ELR (cell line): ENCODE data around the gene NOX3.
"Not testable (repeated sequence)": the region's sequence is repeated elsewhere in the genome, so short reads cannot be mapped to it uniquely, and the experiment has no call there.

ENCODE experiments used
- DNase-seq: peaks from one replicate; pipeline ENCODE4 v3.0.0-alpha.2; 2015; ENCODE audit warnings: low read depth

NOX3 gene

GRCh38 chr6:155468543-155468942, 12.9 kb upstream of the NOX3 start:
- not testable (repeated sequence) for DNase-seq

DNA sequence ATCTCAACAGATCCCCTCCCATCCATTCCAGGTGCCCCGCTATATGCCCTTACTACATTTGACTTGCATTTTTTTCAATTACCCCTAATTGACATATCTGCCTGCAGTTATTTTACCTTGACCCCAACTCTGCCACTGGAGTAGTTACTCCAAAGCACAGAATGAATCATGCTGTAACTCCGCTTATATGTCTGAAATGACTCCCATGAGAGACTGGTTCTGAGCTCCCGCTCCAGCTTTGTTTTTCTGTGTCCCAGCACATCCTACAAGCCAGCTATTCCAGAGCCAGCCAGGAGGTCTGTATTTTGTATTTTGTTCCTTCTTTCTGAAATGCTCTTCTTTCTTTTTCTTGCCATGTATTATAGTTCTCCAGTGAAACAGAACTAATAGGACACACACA, 10.9 kb upstream of the NOX3 start:
- no peak for DNase-seq

- no peak for DNase-seq
Observed at GRCh38 chr6:155461556-155461955, 5.9 kb upstream of the NOX3 start.

GRCh38 chr6:155454471-155454870, 1.2 kb downstream of the NOX3 start:
- no peak for DNase-seq

DNA sequence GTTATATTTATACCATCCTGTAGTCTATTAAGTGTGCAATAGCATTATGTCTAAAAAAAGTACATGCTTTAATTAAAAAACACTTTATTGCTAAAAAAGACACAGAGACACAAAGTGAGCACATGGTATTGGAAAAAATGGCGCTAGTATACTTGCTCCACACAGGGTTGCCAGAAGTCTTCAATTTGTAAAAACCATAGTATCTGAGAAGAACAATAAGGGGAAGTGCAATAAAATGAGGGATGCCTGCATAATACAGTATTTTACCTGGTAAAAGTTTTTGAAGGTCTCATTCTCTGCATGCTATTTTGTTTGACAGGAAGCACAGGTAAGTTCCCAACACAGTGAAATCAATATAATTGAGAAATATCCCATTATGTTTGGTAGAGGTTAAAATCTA, 1.6 kb downstream of the NOX3 start:
- DNase-seq, result no peak

DNA sequence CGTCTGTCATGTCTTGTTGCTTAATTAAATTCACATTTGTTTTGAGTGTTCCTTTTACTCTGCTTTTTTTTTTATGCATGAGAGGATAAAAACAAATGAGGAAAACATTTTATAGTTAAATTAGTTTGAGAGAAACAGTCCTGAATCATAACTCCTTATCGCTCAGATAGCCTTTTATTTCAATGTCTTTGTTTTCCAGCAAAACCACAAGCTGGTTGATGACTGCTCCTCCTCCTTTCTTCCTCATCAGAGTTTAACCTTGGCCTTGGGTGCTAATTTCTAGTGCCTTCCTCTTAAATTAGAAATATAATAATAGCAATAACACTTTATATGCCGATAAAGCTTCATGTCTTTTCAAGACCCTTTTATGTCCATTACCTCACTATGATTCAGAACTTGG, 3.1 kb downstream of the NOX3 start:
- no peak for DNase-seq

GRCh38 chr6:155451530-155451929, 4.1 kb downstream of the NOX3 start:
- not testable (repeated sequence) for DNase-seq

- no peak for DNase-seq
Observed at GRCh38 chr6:155450240-155450581, 5.4 kb downstream of the NOX3 start.

DNA sequence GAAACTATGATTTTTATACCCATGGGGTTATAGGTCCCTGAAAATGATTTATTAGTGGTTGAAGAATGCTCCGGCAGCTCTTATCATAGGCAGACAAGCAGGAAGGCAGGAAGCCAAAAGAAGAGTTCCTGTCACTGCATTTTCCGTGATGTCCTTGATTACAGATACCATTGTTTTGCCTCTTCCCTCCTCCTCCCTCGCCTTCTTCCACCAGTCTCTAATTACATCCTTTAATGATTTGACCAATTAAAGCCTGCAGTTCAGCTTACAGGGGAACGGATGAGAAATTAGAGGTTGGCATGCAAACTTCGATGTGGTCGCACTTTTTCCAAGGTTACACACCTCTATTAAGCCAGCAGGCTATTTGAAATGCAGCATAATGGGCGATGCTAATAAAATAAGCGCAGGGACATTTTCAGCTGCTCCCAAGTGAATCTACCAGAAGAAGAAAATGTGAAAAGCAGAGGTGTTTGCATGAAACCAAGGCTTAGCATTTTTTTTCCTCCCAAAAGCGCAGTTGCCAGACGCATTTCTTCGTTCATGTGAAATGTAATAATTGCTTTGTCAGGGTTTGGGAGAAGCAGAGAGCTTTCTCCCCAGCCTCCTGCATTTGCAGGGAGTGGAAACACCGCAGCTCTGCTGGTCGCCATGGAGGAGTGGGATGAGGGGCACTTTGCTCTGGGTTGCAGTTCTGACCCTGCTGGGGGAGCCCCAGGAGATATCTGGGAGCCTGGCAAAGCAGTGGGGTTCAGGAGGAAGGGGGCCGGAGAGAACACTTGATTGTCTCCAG, 6.0 kb downstream of the NOX3 start:
- no peak for DNase-seq

- DNase-seq, result no peak
Observed at GRCh38 chr6:155448668-155449449, 6.8 kb downstream of the NOX3 start.

DNA sequence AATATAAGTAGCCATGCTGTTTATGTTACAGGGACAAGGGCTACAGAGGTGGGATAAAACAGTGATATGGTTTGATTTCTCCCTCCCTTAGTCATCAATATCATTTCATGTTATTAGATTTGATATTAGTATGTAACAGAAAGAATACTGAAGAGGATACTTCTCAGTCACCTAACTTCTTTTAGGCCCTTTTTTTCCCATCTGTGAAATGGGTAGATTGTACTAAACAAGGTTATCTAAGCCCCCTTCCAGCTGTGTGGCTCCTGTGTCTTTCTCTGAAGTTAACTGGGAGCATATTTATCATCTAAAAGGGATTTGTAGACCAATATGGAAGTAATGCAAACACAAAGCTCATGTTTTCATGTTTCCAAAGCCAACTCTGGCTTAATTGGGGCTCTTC, 7.7 kb downstream of the NOX3 start:
- no peak for DNase-seq

- DNase-seq, result no peak
Observed at GRCh38 chr6:155444952-155445903, 10.4 kb downstream of the NOX3 start.

DNA sequence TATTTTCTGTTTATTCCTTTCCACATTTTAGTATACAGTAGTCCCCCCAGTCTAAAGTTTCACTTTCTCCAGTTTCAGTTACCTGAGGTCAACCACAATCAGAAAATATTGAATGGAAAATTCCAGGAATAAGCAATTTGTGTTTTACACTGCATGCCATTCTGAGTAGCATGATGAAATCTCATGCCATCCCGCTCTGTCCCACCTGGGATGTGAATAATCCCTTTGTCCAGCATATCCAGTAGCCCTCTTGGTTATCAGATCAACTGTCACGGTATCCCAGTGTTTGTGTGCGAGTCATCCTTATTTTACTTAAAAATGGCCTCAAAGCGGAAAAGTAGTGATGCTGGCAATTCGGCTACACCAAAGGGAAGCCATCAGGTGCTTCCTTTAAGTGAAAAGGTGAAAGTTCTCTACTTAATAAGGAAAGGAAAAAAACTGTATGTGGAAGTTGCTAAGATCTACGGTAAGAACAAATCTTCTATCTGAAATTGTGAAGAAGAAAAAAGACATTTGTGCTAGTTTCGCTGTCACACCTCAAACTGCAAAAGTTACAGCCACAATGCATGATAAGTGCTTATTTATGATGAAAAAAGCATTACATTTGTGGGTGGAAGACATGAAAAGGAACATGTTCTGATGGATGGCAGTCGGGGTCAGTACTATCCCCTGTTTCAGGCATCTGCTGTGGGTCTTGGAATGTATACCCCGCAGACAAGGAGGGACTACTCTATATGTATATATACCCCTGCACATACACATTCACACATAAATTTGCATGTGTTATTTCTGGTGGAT, 11.3 kb downstream of the NOX3 start:
- DNase-seq, result peak; percentile 75

DNA sequence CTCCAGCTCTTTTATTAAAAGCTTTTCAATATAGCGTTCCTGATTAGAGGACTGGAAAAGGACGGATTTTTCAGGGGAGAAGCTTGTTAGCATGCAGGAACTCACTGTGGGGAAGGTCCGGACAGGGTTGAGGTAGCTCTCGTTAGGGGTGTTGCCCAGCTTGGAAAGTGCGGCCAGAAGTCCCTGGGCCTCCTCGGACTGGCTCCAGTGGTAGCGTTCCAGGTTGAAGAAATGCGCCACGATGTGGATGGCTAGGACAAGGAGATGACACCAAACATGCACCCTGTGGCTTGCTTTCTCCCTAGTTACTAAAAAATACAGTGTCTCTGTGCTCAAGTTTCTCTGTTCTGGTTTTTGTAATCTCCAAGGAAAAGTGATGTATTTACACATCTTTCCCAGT, 12.5 kb downstream of the NOX3 start:
- DNase-seq, result no peak

DNA sequence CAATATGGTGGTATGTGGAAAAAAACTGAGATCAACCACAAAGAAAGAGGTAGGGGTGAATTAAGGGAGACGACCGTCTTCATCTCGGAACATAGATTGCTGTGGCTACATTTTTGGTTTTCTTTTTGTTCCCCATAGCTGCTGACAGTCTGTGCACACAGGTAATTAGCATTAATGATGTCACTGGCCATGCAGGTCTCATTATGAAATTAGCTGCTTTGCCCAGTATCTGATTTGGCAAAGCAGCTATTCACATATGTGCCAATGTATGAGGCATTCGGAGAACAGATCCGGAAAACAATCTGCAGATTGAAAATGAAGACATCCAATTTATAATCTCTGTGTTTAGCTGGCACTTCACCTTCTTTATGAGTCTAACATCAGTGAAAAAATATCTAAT, 13.1 kb downstream of the NOX3 start:
- DNase-seq, result no peak

DNA sequence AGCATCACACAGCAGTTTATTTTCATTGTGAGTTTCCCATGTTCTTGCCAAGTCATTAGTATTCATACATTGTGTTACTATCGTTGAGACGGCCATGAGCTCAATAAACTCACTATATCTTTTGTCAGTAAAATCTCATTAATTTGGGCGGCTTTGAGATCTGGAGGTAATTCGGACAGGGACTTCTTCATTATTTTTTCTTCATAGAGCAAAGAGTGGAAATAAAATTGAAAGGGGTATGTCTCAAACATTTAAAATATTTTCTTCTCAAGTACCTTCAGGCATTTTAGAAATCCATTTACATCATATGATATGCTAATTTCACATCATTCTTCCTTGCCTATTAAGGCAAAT, 14.6 kb downstream of the NOX3 start:
- no peak for DNase-seq

DNA sequence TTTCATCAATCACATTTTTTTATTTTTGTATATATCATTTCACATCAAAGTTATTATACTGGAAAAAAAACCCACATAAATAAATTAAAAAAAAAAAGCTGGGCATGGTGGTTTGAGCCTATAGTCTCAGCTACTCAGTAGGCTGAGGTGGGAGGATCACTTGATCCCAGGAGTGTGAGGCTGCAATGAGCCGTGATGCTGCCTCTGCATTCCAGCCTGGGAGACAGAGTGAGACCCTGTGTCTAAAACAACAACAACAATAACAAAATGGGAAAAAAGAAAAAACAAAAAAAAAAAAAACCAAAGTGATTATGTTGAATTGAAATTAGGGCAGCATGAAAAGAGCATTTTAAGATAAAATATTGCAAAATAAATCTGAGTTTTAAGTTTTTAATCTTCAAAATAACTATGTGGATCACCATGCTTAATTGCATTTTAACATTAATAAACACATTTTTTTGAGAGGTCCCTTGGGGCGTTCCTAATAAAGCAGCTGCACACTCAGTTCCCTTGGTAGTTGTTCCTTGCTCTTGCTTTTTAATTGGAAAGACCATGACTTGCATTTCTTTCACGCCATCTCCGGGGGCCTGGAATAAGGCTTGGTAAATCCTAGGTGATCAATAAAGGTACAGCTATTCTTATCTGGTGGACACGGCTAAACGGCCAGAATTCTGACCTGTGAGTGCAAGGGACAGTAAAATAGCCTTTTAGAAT, 15.1 kb downstream of the NOX3 start:
- DNase-seq, result no peak

DNA sequence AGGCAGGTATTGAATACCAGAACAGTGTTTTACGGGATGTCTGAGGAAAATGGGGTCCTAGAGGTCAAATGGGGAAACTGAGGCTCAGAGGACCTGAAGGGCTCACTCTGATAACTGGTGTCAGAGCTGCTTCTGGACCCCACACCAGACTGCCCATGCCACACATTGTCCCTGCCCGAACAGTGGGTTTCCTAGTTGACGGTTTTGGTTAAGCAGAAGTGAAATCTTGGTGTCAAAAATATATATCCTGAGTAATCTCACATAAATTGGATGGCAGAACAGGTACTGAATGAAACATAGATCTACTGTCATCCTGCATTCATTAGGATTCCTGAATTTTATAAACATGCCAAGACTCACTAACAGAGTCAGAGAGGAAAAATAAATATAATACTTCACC, 16.3 kb downstream of the NOX3 start:
- no peak for DNase-seq

- DNase-seq, result no peak
Observed at GRCh38 chr6:155436981-155437749, 18.5 kb downstream of the NOX3 start.

DNA sequence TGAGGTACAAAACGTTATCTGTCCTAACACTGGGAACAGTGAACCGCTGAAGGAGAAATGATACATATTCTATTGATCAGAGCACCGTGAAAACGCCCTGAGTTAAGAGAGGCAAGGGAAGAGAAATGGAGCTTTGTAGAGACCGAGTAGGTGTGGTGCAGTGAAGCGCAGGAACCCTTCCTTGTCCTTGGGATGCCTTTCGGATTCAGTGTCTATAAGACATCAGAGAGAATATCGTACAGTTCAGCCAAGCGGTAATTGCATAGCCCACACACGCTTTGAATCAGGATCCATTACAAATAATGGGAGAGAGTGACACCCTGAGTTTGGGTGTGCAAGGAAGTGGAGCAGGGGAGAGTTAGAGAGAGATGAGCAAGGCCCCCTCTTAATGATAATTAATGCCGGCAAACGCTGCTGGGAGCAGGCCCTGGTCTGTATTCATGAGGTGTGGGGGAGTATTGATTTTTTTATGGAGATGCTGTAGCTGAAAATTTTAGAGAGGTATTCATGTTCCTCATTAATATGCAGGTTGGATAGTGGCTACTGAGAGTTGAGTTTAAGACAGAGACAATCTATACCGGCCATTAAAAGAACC, 20.7 kb downstream of the NOX3 start:
- DNase-seq, result no peak
